Measurements from ENCODE around the gene ARHGEF37.

DNA sequence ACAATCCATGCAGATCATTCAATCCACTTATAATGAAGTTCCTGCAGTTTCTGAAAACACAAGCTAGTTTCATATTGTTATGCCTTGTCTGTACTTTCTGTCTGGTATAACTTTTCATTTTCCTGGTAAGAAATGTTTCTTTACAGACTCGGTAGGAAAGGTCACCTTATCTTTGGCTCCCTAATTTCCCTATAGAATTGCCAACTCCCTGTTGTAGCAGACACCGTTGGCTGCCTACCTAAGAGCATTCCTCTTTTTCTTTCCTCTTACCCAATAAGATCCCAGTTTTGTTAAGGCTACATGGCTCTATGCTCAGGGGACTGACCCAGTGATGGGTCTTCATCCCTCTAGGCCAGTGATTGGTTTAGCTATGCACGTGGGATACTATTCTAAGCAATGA lies 6.2 kb upstream of the ARHGEF37 start:
- TF ChIP-seq FOXM1 (IDR thresholded peaks at IDR 0.05; ENCODE audit: borderline replicate concordance, low read depth), result no peak
- no peak for TF ChIP-seq YY1 (IDR thresholded peaks at IDR 0.05; ENCODE audit: low read depth)
- no peak for TF ChIP-seq CEBPB (IDR thresholded peaks at IDR 0.05)
- TF ChIP-seq, protein P1, sequence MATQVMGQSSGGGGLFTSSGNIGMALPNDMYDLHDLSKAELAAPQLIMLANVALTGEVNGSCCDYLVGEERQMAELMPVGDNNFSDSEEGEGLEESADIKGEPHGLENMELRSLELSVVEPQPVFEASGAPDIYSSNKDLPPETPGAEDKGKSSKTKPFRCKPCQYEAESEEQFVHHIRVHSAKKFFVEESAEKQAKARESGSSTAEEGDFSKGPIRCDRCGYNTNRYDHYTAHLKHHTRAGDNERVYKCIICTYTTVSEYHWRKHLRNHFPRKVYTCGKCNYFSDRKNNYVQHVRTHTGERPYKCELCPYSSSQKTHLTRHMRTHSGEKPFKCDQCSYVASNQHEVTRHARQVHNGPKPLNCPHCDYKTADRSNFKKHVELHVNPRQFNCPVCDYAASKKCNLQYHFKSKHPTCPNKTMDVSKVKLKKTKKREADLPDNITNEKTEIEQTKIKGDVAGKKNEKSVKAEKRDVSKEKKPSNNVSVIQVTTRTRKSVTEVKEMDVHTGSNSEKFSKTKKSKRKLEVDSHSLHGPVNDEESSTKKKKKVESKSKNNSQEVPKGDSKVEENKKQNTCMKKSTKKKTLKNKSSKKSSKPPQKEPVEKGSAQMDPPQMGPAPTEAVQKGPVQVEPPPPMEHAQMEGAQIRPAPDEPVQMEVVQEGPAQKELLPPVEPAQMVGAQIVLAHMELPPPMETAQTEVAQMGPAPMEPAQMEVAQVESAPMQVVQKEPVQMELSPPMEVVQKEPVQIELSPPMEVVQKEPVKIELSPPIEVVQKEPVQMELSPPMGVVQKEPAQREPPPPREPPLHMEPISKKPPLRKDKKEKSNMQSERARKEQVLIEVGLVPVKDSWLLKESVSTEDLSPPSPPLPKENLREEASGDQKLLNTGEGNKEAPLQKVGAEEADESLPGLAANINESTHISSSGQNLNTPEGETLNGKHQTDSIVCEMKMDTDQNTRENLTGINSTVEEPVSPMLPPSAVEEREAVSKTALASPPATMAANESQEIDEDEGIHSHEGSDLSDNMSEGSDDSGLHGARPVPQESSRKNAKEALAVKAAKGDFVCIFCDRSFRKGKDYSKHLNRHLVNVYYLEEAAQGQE (IDR thresholded peaks at IDR 0.05; ENCODE audit: low read depth), result no peak
- no peak for TF ChIP-seq NFIC (IDR thresholded peaks at IDR 0.05)
- no peak for TF ChIP-seq EP300 (IDR thresholded peaks at IDR 0.05; ENCODE audit: borderline replicate concordance)
- TF ChIP-seq, protein P2, sequence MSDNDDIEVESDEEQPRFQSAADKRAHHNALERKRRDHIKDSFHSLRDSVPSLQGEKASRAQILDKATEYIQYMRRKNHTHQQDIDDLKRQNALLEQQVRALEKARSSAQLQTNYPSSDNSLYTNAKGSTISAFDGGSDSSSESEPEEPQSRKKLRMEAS (IDR thresholded peaks at IDR 0.05), result no peak
- TF ChIP-seq TEAD4 (IDR thresholded peaks at IDR 0.05), result no peak

Measured in Ishikawa (cell line).